Endodermal cell (in vitro differentiated cells): ENCODE data around the gene SLX4. TPM values are rescaled to one million over a fixed set of nuclear protein-coding genes. Genes with fewer than 3 reads are reported as not detected.

Experiments
- DNase-seq: peaks from one replicate; pipeline ENCODE4 v3.0.0-alpha.2; 2017
- H3K27ac ChIP-seq: 2 replicates; pipeline ENCODE4 v1.5.1; 2013; ENCODE audit warnings: mild to moderate bottlenecking, low read depth, low read length, moderate library complexity
- H3K27me3 ChIP-seq: 2 replicates; pipeline ENCODE4 v1.6.1; 2013; ENCODE audit warnings: mild to moderate bottlenecking, low read length, moderate library complexity; ENCODE audit not compliant: insufficient read depth, control insufficient read depth, poor library complexity, severe bottlenecking
- H3K36me3 ChIP-seq: 2 replicates; pipeline ENCODE4 v1.7.0; 2013; ENCODE audit warnings: mild to moderate bottlenecking, low read length, moderate library complexity; ENCODE audit not compliant: control insufficient read depth, insufficient read depth
- H3K4me1 ChIP-seq: one replicate; pipeline ENCODE4 v1.7.0; 2013; ENCODE audit warnings: low read length; ENCODE audit not compliant: control insufficient read depth, insufficient read depth
- H3K4me3 ChIP-seq: 2 replicates; pipeline ENCODE4 v1.5.1; 2013; ENCODE audit warnings: mild to moderate bottlenecking, low read length, moderate library complexity
- H3K9ac ChIP-seq: 2 replicates; pipeline ENCODE4 v1.6.1; 2013; ENCODE audit warnings: mild to moderate bottlenecking, low read length, moderate library complexity; ENCODE audit not compliant: poor library complexity, severe bottlenecking; ENCODE audit errors: extremely low read depth
- H3K9me3 ChIP-seq: 2 replicates; pipeline ENCODE4 v1.6.1; 2013; ENCODE audit warnings: mild to moderate bottlenecking, low read length, moderate library complexity; ENCODE audit not compliant: control insufficient read depth
- H3K27ac Mint-ChIP-seq: 2 replicates; pipeline ENCODE4 v1.8.0; 2020; ENCODE audit warnings: mixed read lengths
- H3K27me3 Mint-ChIP-seq: 2 replicates; pipeline ENCODE4 v1.8.0; 2021; ENCODE audit warnings: mild to moderate bottlenecking, mixed read lengths; ENCODE audit not compliant: insufficient read depth
- H3K36me3 Mint-ChIP-seq: 2 replicates; pipeline ENCODE4 v1.8.0; 2020; ENCODE audit warnings: low read depth, mixed read lengths
- H3K4me1 Mint-ChIP-seq: 2 replicates; pipeline ENCODE4 v1.8.0; 2020; ENCODE audit warnings: mixed read lengths
- H3K4me3 Mint-ChIP-seq: 2 replicates; pipeline ENCODE4 v1.8.0; 2020; ENCODE audit warnings: mild to moderate bottlenecking, moderate library complexity, mixed read lengths
- H3K9me3 Mint-ChIP-seq: 2 replicates; pipeline ENCODE4 v1.8.0; 2020; ENCODE audit warnings: mild to moderate bottlenecking, mixed read lengths
- WGBS, 2 experiments: methylation state at CpG; one replicate each; pipeline versions ENCODE4 v1.1.5 to v1.1.7; 2013; ENCODE audit warnings: missing lambda C conversion rate in 2 of 2, mixed read lengths in 1 of 2; ENCODE audit not compliant: insufficient coverage in 1 of 2, insufficient read length in 1 of 2; 5-methylcytosine and 5-hydroxymethylcytosine counted together
- total RNA-seq, 2 donors: library from RNA; stranded (reverse); fragmentation: NEBNext Ultra II Directional in 1 of 2; extraction: Animal tissue kit (Norgen Biotek cat#: 25700) in 1 of 2; gene quantifications; 2 replicates in 1 of 2; 3 replicates in 1 of 2; pipeline ENCODE4 v1.2.1, GENCODE V29; 2021
- TF ChIP-seq, protein P1 (sequence below): fragments of 200-600 bp; sonication (generic); conservative IDR thresholded peaks from 2 replicates; pipeline ENCODE4 v1.5.0; 2021; ENCODE audit warnings: antibody characterized with exemption, mild to moderate bottlenecking

SLX4 gene
- total RNA-seq, 2 donors from 2014 or later, result 11.0 to 15.9 TPM

DNA sequence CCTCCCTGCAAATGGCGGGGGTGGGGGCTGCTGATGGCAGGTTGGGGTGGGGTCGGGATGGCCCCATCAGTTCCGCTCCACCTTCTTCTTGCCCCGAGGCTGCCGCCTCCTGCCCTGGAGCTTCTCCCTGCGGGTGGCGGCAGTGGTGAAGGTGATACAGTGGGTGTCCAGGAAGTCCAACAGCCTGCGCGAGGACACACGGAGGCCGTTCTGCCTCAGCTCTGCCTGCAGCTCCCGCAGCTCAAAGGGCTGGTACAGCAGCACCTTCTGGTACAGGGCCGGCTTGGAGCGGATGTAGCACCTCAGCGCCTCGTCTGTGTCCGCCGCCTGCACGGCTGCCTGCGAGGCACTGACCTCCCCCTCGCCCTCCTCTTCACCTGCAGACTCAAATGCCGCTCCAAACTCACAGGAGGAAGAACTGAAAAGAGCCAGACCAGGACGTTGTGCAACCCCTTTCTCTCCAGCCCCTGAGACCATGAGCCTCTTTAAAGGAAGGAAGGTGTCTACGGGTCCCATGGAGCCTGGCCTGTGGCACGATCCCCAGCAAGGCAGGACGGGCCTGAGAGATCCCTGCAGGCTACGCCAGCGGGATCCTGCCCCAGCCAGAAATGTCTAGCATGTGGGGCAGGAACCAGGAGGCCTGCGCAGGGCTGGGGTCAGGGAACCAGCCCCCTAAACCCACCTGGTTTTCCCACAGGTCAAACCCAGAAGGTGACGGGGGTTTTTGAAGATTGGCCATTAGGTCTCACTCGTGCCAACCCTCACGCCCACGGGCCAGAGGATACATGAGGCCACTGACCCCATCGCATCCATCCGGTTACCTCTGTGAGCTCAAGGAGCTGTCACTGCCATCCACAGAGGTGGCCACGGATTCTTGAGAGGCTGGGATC, 28.9 kb downstream of the SLX4 start:
- Mint-ChIP-seq H3K9me3 (no peaks in the 10 kb centered on the region), H3K27me3 (no peaks in the 10 kb centered on the region), H3K36me3 (peaks cover 25% of the 10 kb centered on the region), H3K4me1 (no peaks in the 10 kb centered on the region), H3K27ac (no peak overlapping the region), H3K4me3 (no peak overlapping the region)
- Histone ChIP-seq H3K9me3 (no peaks in the 10 kb centered on the region), H3K4me3 (no peak overlapping the region), H3K36me3 (peaks cover 9% of the 10 kb centered on the region), H3K27me3 (no peaks in the 10 kb centered on the region), H3K27ac (no peak overlapping the region), H3K4me1 (no peaks in the 10 kb centered on the region), H3K9ac (no peak overlapping the region)
- 92 to 93% methylated on average over 13 to 36 of the region's 36 CpGs for WGBS, 2 experiments
- DNase-seq, result no peak
- TF ChIP-seq, protein P1, sequence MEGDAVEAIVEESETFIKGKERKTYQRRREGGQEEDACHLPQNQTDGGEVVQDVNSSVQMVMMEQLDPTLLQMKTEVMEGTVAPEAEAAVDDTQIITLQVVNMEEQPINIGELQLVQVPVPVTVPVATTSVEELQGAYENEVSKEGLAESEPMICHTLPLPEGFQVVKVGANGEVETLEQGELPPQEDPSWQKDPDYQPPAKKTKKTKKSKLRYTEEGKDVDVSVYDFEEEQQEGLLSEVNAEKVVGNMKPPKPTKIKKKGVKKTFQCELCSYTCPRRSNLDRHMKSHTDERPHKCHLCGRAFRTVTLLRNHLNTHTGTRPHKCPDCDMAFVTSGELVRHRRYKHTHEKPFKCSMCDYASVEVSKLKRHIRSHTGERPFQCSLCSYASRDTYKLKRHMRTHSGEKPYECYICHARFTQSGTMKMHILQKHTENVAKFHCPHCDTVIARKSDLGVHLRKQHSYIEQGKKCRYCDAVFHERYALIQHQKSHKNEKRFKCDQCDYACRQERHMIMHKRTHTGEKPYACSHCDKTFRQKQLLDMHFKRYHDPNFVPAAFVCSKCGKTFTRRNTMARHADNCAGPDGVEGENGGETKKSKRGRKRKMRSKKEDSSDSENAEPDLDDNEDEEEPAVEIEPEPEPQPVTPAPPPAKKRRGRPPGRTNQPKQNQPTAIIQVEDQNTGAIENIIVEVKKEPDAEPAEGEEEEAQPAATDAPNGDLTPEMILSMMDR, result no peak

DNA sequence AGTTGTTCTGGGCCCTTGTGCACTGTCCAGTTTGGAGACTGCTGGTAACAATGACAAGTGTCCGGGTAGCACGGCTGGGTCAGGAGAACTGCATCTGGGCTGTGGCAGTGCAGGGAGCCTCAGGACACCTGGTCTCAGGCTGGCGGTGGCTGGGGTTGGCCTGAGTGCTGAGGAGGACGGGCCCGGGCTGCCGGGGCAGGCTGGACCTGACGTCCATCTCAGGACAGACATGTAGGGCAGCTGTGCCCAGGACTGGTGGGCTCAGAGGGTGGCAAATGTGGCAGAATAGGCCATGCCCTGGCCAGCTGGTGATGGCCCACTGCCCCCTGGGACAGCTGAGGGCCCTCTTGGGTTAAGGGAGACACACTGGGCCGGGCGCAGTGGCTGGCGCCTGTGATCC, 30.0 kb downstream of the SLX4 start:
- Mint-ChIP-seq H3K27ac (no peak overlapping the region), H3K27me3 (no peaks in the 10 kb centered on the region), H3K4me1 (no peaks in the 10 kb centered on the region), H3K36me3 (peaks cover 22% of the 10 kb centered on the region), H3K9me3 (no peaks in the 10 kb centered on the region), H3K4me3 (no peak overlapping the region)
- Histone ChIP-seq H3K36me3 (peaks cover 9% of the 10 kb centered on the region), H3K27me3 (no peaks in the 10 kb centered on the region), H3K27ac (no peak overlapping the region), H3K9me3 (no peaks in the 10 kb centered on the region), H3K9ac (no peak overlapping the region), H3K4me1 (no peaks in the 10 kb centered on the region), H3K4me3 (no peak overlapping the region)
- WGBS, 2 experiments, result 85 to 92% methylated on average over 5 to 10 of the region's 10 CpGs
- no peak for DNase-seq
- TF ChIP-seq, protein P1, result no peak

DNA sequence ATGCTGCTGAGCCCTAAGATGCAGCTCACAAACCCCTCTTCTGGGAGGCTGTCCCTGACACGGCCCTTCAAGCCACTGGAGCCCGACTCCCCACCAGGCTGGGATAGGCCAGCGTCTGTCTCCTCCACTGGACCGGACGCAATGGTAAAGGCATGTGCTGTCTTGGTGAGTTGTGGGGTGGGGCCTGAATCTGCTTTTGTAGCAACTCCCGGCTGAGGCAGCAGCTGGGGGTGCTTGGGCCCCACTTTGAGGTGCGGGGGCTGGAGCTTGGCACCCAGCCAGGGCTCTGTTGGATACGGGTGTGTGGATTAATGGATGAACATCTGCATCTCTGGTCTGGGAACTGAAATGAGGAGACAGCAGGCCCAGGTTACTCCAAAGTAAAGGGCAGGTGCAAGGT, 30.7 kb downstream of the SLX4 start:
- Mint-ChIP-seq H3K4me3 (no peak overlapping the region), H3K36me3 (peaks cover 16% of the 10 kb centered on the region), H3K4me1 (no peaks in the 10 kb centered on the region), H3K27me3 (no peaks in the 10 kb centered on the region), H3K9me3 (no peaks in the 10 kb centered on the region), H3K27ac (peak overlapping the region; percentile 53)
- no peak for DNase-seq
- Histone ChIP-seq H3K27ac (no peak overlapping the region), H3K4me3 (no peak overlapping the region), H3K9ac (no peak overlapping the region), H3K4me1 (no peaks in the 10 kb centered on the region), H3K9me3 (no peaks in the 10 kb centered on the region), H3K36me3 (peaks cover 9% of the 10 kb centered on the region), H3K27me3 (no peaks in the 10 kb centered on the region)
- TF ChIP-seq, protein P1, result no peak
- WGBS, 2 experiments, result 87 to 90% methylated on average over 7 to 8 of the region's 8 CpGs
